NCI-H446 (cell line): ENCODE data around the gene TENT5C.
A peak's percentile ranks its signal among the peaks of the same experiment; 100 is the strongest.
"Not testable (repeated sequence)": the region's sequence is repeated elsewhere in the genome, so short reads cannot be mapped to it uniquely, and the experiment has no call there.

Experiments used
- DNase-seq, 2 experiments: peaks; one replicate each; lab custom pipeline; 2025; lab: John Stamatoyannopoulos, UW

Gene TENT5C

GRCh38 chr1:117605774-117606648, at the start of gene TENT5C:
Gene TENT5C (plus strand): TSS chr1:117606048. CDS start chr1:117622869, 16,821 bp downstream.
- peak; percentile 85 to 99 for DNase-seq

- DNase-seq = no peak
Measured at GRCh38 chr1:117556341-117556740, 49.5 kb upstream of the TENT5C start.

- no peak for DNase-seq
Measured at GRCh38 chr1:117556976-117557375, 48.9 kb upstream of the TENT5C start.

- not testable (repeated sequence) for DNase-seq
Measured at GRCh38 chr1:117558451-117558850, 47.4 kb upstream of the TENT5C start.

- DNase-seq = no peak
Measured at GRCh38 chr1:117559139-117559538, 46.7 kb upstream of the TENT5C start.

GRCh38 chr1:117559985-117560384, 45.9 kb upstream of the TENT5C start:
- no peak for DNase-seq

- no peak for DNase-seq
Measured at GRCh38 chr1:117561071-117561470, 44.8 kb upstream of the TENT5C start.

GRCh38 chr1:117561551-117561950, 44.3 kb upstream of the TENT5C start:
- no peak for DNase-seq

- no peak for DNase-seq
Measured at GRCh38 chr1:117562581-117563491, 43.0 kb upstream of the TENT5C start.

GRCh38 chr1:117563492-117563875, 42.4 kb upstream of the TENT5C start:
- no peak for DNase-seq

GRCh38 chr1:117564227-117565075, 41.4 kb upstream of the TENT5C start:
- DNase-seq = no peak

- no peak for DNase-seq
Measured at GRCh38 chr1:117565076-117565556, 40.7 kb upstream of the TENT5C start.

GRCh38 chr1:117565745-117566455, 39.9 kb upstream of the TENT5C start:
- DNase-seq = peak in 1 of 2 experiments; percentile 24

- no peak for DNase-seq
Measured at GRCh38 chr1:117566556-117566955, 39.3 kb upstream of the TENT5C start.

- no peak for DNase-seq
Measured at GRCh38 chr1:117567435-117567834, 38.4 kb upstream of the TENT5C start.

GRCh38 chr1:117567976-117568375, 37.9 kb upstream of the TENT5C start:
- DNase-seq = no peak

GRCh38 chr1:117568999-117569398, 36.8 kb upstream of the TENT5C start:
- DNase-seq = no peak

GRCh38 chr1:117569856-117570255, 36.0 kb upstream of the TENT5C start:
- DNase-seq = no peak

GRCh38 chr1:117570988-117571409, 34.8 kb upstream of the TENT5C start:
- no peak for DNase-seq

GRCh38 chr1:117571496-117571895, 34.4 kb upstream of the TENT5C start:
- DNase-seq = no peak

GRCh38 chr1:117572546-117572945, 33.3 kb upstream of the TENT5C start:
- DNase-seq = no peak
